GM18505 (cell line): ENCODE measurements around the gene NDUFB11.

Experiments
- ATAC-seq: cut with Tn5 transposase; IDR thresholded peaks from one replicate; pipeline ENCODE4 v1.9.1; 2021; ENCODE audit not compliant: unreplicated experiment
- POLR2A ChIP-seq: IDR thresholded peaks from 4 replicates; pipeline ENCODE4 v1.6.1; 2011; ENCODE audit warnings: borderline replicate concordance; ENCODE audit not compliant: insufficient read depth, insufficient read length; ENCODE audit errors: extremely low read depth

NDUFB11 gene

DNA sequence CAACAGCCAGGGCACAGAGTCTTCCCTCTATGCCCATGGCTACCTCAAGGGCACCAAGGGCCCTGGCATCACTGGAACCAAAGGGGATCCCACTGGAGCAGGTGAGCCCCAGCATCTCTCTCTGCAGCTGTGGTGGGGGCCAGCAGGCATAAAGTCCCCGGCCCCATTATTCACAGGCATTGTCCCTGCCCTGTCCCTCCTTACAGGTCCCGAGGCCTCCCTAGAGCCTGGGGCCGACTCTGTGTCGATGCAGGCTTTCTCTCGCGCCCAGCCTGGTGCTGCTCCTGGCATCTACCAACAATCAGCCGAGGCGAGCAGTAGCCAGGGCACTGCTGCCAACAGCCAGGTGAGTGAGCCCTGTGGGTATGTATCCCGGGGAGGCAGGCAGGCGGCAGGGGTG lies 36.8 kb upstream of the NDUFB11 start:
- no peak for ATAC-seq
- TF ChIP-seq POLR2A, result no peak

DNA sequence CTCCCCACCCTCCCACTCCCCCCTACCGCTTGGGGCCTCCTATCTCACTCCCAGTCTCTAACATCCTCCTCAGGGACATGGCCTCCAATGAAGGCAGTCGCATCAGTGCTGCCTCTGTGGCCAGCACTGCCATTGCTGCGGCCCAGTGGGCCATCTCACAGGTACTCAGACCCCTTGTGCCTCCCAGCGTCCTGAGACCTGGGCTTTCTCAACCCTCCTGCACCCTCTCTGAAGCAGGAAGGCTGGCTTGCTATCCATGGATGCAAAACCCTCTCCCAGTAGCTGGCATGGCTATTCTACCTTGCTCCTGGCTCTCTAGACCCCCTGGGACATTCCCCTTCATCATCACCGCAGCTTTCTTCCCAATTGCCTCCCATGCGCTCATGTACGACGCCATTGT lies 35.8 kb upstream of the NDUFB11 start:
- no peak for ATAC-seq
- TF ChIP-seq POLR2A, result no peak

DNA sequence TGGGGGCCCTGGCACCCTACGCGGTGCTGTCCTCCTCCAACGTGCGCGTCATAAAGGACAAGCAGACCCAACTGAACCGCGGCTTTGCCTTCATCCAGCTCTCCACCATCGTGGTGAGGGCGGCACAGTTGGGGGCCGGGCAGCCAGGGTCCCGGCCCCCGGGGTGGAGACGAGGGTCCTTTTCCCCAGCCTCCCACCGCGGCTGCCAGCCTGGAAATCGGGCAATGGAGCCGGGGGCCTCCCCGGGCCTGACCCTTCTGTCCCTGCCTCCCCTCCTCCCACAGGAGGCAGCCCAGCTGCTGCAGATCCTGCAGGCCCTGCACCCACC lies 35.4 kb upstream of the NDUFB11 start:
- TF ChIP-seq POLR2A, result no peak
- ATAC-seq, result no peak

DNA sequence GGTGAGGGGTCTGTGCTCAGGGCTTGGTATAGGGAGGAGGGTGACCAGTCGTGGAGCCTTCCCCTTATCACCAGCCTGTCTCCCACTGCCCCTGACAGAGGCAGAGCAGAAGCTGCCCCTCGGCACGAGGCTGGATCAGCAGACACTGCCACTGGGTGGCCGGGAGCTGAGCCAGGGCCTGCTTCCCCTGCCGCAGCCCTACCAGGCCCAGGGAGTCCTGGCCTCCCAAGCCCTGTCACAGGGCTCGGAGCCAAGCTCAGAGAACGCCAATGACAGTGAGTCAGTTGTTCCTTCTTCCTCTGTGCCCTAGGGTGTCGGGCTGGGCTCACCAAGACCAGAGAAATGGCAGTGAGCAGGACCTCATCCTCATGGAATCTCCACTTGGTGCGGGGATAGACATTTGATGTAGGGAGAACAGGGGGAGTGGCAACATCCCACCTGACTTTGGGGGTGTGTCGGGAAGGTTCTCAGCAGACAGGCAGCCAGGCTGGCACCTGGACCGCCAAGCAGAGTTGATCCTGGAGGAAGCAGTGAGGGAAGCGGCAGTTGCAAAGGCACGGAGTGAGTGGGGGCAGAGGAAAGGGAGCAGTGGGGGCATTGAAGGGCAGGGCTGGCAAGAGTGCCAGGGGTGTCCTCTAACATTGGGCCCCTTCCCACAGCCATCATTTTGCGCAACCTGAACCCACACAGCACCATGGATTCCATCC lies 34.9 kb upstream of the NDUFB11 start:
- no peak for TF ChIP-seq POLR2A
- ATAC-seq, result no peak

DNA sequence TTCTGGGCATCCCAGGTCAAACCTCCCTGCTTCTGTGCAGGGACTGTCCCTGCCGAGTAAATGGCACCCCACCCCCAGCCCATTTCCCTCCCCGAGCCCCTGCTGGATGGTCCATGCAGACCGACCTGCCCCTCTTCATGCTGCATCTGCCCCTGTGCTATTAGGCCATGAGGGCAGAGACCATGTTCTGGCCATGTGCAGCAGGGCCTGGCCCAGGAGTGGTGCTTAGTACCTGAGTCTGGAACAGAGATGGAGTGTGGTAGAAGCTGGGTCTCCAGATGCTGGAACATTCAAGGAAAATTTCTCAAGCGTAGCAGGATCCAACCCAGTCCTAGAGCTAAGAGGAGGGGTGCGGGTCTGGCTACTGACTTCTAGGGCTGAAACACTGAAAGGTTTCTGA lies 33.8 kb upstream of the NDUFB11 start:
- ATAC-seq, result no peak

DNA sequence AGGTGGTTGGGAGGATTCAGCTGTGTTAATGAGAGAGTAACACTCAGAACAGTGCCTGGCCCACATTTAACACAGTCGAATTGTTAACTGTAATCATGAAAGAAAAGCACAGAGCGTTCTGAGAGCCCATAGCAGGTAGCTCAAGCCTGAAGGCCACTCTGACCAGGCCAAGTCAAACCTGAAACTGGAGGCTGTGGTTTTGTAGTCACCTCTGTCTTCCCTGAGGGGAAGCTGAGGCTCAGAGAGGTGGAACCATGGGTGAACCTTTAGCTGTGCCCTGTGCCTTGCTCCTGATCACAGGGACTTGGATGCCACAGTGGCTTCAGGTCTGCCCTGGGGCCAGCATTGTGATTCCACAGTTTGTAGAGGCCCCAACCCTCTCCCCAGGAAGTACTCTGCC lies 32.6 kb upstream of the NDUFB11 start:
- ATAC-seq, result no peak

More for the DNA sequence above, 33.8 kb upstream of the NDUFB11 start:
- TF ChIP-seq POLR2A, result no peak

DNA sequence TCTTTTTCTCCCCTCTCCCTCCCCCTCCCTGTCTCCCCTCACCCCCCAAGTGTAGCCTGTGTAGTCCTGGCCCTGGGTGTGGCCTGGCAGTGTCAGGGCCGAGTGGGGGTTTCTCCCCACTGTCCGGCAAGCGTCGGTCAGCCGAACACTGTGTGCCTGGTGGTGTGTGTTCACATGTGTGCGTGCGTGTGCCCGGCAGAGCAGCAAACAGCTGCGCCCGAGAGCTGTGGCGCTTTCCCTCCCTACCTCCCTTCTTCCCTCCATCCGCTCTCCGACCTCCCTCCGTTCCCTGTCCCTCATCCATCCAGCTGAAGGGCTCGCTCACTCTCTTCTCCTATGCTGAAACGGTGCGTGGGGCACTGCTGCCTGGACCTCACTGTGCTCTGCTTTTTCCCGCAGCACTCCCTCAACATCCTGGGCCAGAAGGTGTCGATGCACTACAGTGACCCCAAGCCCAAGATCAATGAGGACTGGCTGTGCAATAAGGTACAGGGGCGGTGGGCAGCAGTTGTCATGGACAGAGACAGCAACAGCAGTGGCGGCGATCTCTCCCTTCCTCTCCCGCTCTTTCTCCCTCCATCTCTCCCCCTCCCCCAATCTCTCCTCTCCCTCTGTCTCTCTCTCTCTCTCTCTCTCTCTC lies 31.7 kb upstream of the NDUFB11 start:
- TF ChIP-seq POLR2A, result no peak
- no peak for ATAC-seq

More for the DNA sequence above, 32.6 kb upstream of the NDUFB11 start:
- no peak for TF ChIP-seq POLR2A

DNA sequence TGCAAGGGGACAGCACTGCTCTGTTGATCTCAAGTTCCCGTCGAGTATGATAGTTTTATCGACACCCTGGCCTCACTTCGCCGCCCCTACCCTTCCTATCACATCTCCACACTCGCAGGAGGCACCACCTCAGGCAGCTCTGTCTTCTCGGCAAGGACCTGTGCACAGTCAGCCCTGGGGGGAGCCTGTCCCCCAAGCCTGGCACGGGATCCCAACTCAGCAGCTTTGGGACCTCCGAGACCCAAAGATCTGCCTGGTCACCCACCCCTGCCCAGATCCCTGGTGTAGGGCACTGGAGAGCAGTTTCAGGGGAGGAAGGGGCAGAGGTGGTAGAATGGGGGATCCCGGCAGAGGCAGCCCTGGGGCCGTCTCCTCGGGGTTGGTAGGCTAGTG lies 31.1 kb upstream of the NDUFB11 start:
- ATAC-seq, result no peak
- no peak for TF ChIP-seq POLR2A

DNA sequence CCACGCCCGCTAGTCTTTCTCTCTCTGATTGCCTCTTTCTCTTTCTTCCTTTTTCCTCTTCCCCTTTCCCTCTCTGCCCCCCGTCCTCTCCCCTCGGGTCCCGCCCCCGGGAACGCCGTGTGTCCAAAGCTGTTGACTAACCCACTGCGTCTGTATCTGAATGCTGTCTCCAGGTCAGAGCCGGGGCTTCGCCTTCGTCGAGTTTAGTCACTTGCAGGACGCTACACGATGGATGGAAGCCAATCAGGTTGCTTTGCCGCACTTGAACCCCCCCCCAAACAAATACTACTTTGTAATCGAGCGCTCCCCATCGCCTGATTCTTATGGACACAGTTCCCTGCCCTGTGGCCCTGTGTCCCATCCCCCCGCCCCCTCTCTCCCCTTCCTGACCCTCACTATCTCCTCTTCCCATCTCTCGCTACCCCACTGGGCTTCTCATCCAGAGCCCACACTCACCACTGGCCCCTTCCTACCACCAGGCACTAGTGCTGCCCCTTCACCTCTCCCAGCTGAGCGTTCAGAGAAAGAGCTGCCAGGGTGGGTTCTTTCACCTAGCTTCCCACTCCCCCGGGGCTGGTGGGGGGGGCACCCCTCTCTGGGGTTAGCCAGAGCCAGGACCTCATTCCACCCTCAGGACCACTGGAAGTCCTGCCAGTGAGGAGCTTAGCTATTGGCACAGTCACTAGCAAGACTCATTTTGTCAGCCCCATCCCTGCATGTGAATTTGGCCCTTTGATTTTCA lies 30.5 kb upstream of the NDUFB11 start:
- no peak for ATAC-seq

DNA sequence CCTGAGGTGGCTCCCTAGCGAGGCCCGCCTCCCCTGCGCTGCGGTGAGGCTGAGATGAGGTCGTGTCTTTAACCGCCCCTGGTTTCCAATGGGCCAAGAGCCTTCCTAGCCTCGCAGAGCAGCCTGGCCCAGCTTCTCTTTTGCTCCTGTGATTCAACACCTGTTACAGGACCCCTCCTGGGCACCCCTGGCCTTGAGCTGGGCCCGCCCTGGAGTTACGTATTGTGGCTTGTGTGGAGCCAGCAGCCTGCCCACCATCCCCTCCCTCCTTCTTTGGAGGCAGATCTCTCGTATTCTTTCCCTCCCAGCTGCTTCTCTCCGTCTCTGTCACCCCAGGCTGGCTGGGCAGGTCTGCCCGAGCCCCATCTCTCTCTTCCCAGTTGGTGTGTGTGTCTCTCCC lies 29.9 kb upstream of the NDUFB11 start:
- no peak for ATAC-seq
- no peak for TF ChIP-seq POLR2A

More for the DNA sequence above, 30.5 kb upstream of the NDUFB11 start:
- TF ChIP-seq POLR2A, result no peak

DNA sequence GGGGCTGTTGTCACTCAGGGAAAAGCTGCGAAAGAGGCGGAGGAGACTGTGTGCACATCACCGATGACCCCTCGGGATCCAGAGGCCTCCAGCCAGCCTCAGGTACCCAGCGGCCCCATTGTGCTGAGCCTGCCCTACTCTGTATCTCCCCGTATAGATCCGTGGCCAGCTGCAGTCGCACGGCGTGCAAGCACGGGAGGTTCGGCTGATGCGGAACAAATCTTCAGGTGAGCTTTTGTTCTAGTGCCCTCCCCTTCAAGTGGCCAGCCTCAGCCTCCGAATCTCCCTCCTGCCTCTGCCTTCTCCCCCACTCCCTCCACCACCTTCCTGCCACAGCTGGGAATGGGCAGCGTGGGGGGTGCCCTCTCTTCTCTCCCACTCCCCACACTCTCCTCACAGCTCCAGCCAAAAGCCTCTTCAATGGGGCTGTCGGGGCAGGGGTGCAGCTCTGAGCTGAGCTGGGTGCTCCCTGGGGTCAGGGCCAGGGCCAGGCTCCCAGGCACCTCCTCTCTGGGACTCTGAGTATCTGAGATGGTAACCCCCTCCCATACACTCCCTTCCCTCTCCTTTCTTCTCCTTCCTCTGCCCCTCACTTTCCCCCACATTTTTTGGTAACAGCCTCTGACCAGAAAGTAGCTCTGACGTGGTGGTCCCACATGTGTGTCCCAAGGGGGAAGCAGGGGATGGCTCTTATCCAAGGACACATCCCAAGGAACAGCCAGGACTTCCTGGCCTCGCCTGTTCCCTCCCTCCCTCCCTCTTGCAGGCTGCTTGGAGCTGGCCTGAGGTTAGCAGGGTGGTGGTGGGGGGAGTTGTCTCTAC lies 28.7 kb upstream of the NDUFB11 start:
- TF ChIP-seq POLR2A, result no peak
- ATAC-seq, result no peak

DNA sequence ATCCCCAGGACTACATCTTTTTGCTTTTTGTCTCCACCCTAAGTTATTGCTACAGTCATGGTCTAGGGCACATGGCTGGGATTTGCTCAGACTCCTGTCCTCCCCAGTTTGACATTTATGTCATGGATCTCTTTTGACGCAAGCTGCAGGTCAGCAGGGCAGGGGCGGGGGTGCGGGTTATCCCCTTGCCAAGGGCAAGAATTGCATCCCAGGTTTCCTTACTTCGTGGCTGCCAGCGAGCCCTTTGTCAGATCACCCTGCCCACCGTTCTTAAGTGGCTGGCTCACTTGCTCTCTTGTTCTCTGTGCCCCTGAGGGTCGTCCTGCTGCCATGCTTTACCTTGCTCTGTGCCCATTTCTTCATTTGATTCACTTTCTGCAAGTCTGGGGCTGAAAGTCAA lies 28.0 kb upstream of the NDUFB11 start:
- ATAC-seq, result no peak
- TF ChIP-seq POLR2A, result no peak

DNA sequence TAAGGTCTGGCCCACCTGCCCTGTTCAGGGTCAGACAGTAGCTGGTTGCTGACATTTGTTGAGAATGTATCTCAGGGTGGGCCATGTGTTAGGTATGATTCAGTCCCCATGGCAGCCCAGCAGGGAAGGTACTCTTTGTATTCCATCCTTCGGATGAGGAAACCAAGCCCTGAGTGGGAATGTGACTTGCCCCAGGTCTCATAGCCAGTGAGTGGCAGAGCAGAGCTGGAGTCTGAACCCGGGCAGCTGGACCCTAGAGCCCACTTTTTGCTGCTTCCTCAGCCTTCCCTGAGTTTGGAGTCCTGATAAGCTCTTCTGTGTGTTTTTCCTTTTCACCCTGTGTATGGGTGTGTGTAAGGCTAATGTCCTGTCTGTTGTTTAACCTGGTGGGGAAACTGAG lies 27.5 kb upstream of the NDUFB11 start:
- no peak for ATAC-seq
- no peak for TF ChIP-seq POLR2A
